ENCODE measurements around the gene KAZN.

Gene KAZN

GRCh38 chr1:14909920-14910460 lies 311.5 kb downstream of the KAZN start:
- Histone ChIP-seq H3K9ac (ENCODE audit: low read depth, low read length) (no peak overlapping the region), H3K36me3 (ENCODE audit: insufficient read depth, low read length) (no peaks in the 10 kb centered on the region), H3K4me3 (ENCODE audit: low read length) (no peak overlapping the region)

GRCh38 chr1:14910984-14911721 lies 312.7 kb downstream of the KAZN start:
- no peak overlapping the region for H3K4me2 ChIP-seq (ENCODE audit: low read length)
- no peak overlapping the region for H3K9ac ChIP-seq (ENCODE audit: low read depth, low read length)
- H3K4me1 ChIP-seq (ENCODE audit: control insufficient read depth, insufficient read depth, low read length) = peaks cover 4% of the 10 kb centered on the region
- no peaks in the 10 kb centered on the region for H3K27me3 ChIP-seq (ENCODE audit: control insufficient read depth, insufficient read depth, low read length)
- no peak overlapping the region for H3K4me3 ChIP-seq (ENCODE audit: low read length)
- no peaks in the 10 kb centered on the region for H3K36me3 ChIP-seq (ENCODE audit: insufficient read depth, low read length)
- no peaks in the 10 kb centered on the region for H3K9me3 ChIP-seq (replicated peaks; ENCODE audit: low read length)

More at GRCh38 chr1:14909920-14910460, 311.5 kb downstream of the KAZN start:
- H3K4me2 ChIP-seq (ENCODE audit: low read length) = no peak overlapping the region
- peaks cover 4% of the 10 kb centered on the region for H3K4me1 ChIP-seq (ENCODE audit: control insufficient read depth, insufficient read depth, low read length)
- H3K9me3 ChIP-seq (replicated peaks; ENCODE audit: low read length) = no peaks in the 10 kb centered on the region
- no peaks in the 10 kb centered on the region for H3K27me3 ChIP-seq (ENCODE audit: control insufficient read depth, insufficient read depth, low read length)

- H3K9ac ChIP-seq (ENCODE audit: low read depth, low read length) = no peak overlapping the region
- no peaks in the 10 kb centered on the region for H3K36me3 ChIP-seq (ENCODE audit: insufficient read depth, low read length)
- no peaks in the 10 kb centered on the region for H3K27me3 ChIP-seq (ENCODE audit: control insufficient read depth, insufficient read depth, low read length)
- H3K4me3 ChIP-seq (ENCODE audit: low read length) = no peak overlapping the region
- no peak overlapping the region for H3K4me2 ChIP-seq (ENCODE audit: low read length)
- H3K4me1 ChIP-seq (ENCODE audit: control insufficient read depth, insufficient read depth, low read length) = peaks cover 4% of the 10 kb centered on the region
- no peaks in the 10 kb centered on the region for H3K9me3 ChIP-seq (replicated peaks; ENCODE audit: low read length)
Measured at GRCh38 chr1:14912839-14913481, 314.5 kb downstream of the KAZN start.

GRCh38 chr1:14913482-14914177 lies 315.1 kb downstream of the KAZN start:
- no peaks in the 10 kb centered on the region for H3K9me3 ChIP-seq (replicated peaks; ENCODE audit: low read length)
- H3K4me2 ChIP-seq (ENCODE audit: low read length) = no peak overlapping the region
- no peaks in the 10 kb centered on the region for H3K36me3 ChIP-seq (ENCODE audit: insufficient read depth, low read length)
- H3K4me1 ChIP-seq (ENCODE audit: control insufficient read depth, insufficient read depth, low read length) = peaks cover 4% of the 10 kb centered on the region
- H3K4me3 ChIP-seq (ENCODE audit: low read length) = no peak overlapping the region
- no peak overlapping the region for H3K9ac ChIP-seq (ENCODE audit: low read depth, low read length)
- H3K27me3 ChIP-seq (ENCODE audit: control insufficient read depth, insufficient read depth, low read length) = no peaks in the 10 kb centered on the region

- Histone ChIP-seq H3K36me3 (ENCODE audit: insufficient read depth, low read length) (no peaks in the 10 kb centered on the region), H3K4me1 (ENCODE audit: control insufficient read depth, insufficient read depth, low read length) (peaks cover 4% of the 10 kb centered on the region), H3K4me3 (ENCODE audit: low read length) (no peak overlapping the region), H3K27me3 (ENCODE audit: control insufficient read depth, insufficient read depth, low read length) (peaks cover 4% of the 10 kb centered on the region), H3K9ac (ENCODE audit: low read depth, low read length) (no peak overlapping the region), H3K9me3 (replicated peaks; ENCODE audit: low read length) (no peaks in the 10 kb centered on the region), H3K4me2 (ENCODE audit: low read length) (no peak overlapping the region)
Measured at GRCh38 chr1:14914351-14914988, 316.0 kb downstream of the KAZN start.

GRCh38 chr1:14915356-14916054 lies 317.0 kb downstream of the KAZN start:
- peaks cover 4% of the 10 kb centered on the region for H3K4me1 ChIP-seq (ENCODE audit: control insufficient read depth, insufficient read depth, low read length)

GRCh38 chr1:14919289-14919688 lies 320.8 kb downstream of the KAZN start:
- Histone ChIP-seq H3K4me2 (ENCODE audit: low read length) (no peak overlapping the region), H3K36me3 (ENCODE audit: insufficient read depth, low read length) (no peaks in the 10 kb centered on the region), H3K27me3 (ENCODE audit: control insufficient read depth, insufficient read depth, low read length) (peaks cover 5% of the 10 kb centered on the region), H3K9me3 (replicated peaks; ENCODE audit: low read length) (no peaks in the 10 kb centered on the region), H3K4me3 (ENCODE audit: low read length) (no peak overlapping the region), H3K9ac (ENCODE audit: low read depth, low read length) (no peak overlapping the region), H3K4me1 (ENCODE audit: control insufficient read depth, insufficient read depth, low read length) (no peaks in the 10 kb centered on the region)

More at GRCh38 chr1:14915356-14916054, 317.0 kb downstream of the KAZN start:
- Histone ChIP-seq H3K4me2 (ENCODE audit: low read length) (no peak overlapping the region), H3K9ac (ENCODE audit: low read depth, low read length) (no peak overlapping the region), H3K4me3 (ENCODE audit: low read length) (no peak overlapping the region), H3K36me3 (ENCODE audit: insufficient read depth, low read length) (no peaks in the 10 kb centered on the region), H3K27me3 (ENCODE audit: control insufficient read depth, insufficient read depth, low read length) (peaks cover 5% of the 10 kb centered on the region), H3K9me3 (replicated peaks; ENCODE audit: low read length) (no peaks in the 10 kb centered on the region)

- Histone ChIP-seq H3K27me3 (ENCODE audit: control insufficient read depth, insufficient read depth, low read length) (peaks cover 5% of the 10 kb centered on the region), H3K9me3 (replicated peaks; ENCODE audit: low read length) (no peaks in the 10 kb centered on the region), H3K4me2 (ENCODE audit: low read length) (no peak overlapping the region), H3K36me3 (ENCODE audit: insufficient read depth, low read length) (no peaks in the 10 kb centered on the region), H3K4me1 (ENCODE audit: control insufficient read depth, insufficient read depth, low read length) (no peaks in the 10 kb centered on the region), H3K9ac (ENCODE audit: low read depth, low read length) (no peak overlapping the region), H3K4me3 (ENCODE audit: low read length) (no peak overlapping the region)
Measured at GRCh38 chr1:14919751-14920150, 321.3 kb downstream of the KAZN start.

GRCh38 chr1:14921057-14921456 lies 322.6 kb downstream of the KAZN start:
- peaks cover 5% of the 10 kb centered on the region for H3K27me3 ChIP-seq (ENCODE audit: control insufficient read depth, insufficient read depth, low read length)

GRCh38 chr1:14922942-14923726 lies 324.6 kb downstream of the KAZN start:
- Histone ChIP-seq H3K36me3 (ENCODE audit: insufficient read depth, low read length) (no peaks in the 10 kb centered on the region), H3K4me1 (ENCODE audit: control insufficient read depth, insufficient read depth, low read length) (peaks cover 25% of the 10 kb centered on the region), H3K27me3 (ENCODE audit: control insufficient read depth, insufficient read depth, low read length) (peaks cover 5% of the 10 kb centered on the region), H3K9me3 (replicated peaks; ENCODE audit: low read length) (no peaks in the 10 kb centered on the region), H3K4me3 (ENCODE audit: low read length) (no peak overlapping the region), H3K9ac (ENCODE audit: low read depth, low read length) (no peak overlapping the region), H3K4me2 (ENCODE audit: low read length) (peak overlapping the region; percentile 95)

More at GRCh38 chr1:14921057-14921456, 322.6 kb downstream of the KAZN start:
- Histone ChIP-seq H3K4me2 (ENCODE audit: low read length) (no peak overlapping the region), H3K36me3 (ENCODE audit: insufficient read depth, low read length) (no peaks in the 10 kb centered on the region), H3K9me3 (replicated peaks; ENCODE audit: low read length) (no peaks in the 10 kb centered on the region), H3K4me3 (ENCODE audit: low read length) (no peak overlapping the region), H3K4me1 (ENCODE audit: control insufficient read depth, insufficient read depth, low read length) (peaks cover 10% of the 10 kb centered on the region), H3K9ac (ENCODE audit: low read depth, low read length) (no peak overlapping the region)

All from skeletal muscle satellite cell (primary cell).